ENCODE results near the gene CCNL1. TPM values are rescaled to one million over a fixed set of nuclear protein-coding genes. Genes with fewer than 3 reads are reported as not detected.

Gene CCNL1
- total RNA-seq, 5 donors from 2014 or later (not counting 1 experiment from before 2014, with no cell fraction given) = 271 to 1,140 (median 276) TPM

GRCh38 chr3:157127268-157127667 lies 32.7 kb downstream of the CCNL1 start:
- ATAC-seq (replicated peaks in 1 of 4) = no peak
- no peaks in the 10 kb centered on the region for H3K27me3 Mint-ChIP-seq
- no peaks in the 10 kb centered on the region for H3K9me3 Mint-ChIP-seq
- Histone ChIP-seq H3K36me3 (ENCODE audit: control insufficient read depth in 2 of 2, extremely low read depth in 1 of 2, insufficient read depth in 1 of 2, low read length in 1 of 2) (no peaks in the 10 kb centered on the region), H3K9me3 (no peaks in the 10 kb centered on the region), H3K4me3 (ENCODE audit: control insufficient read depth in 1 of 2, extremely low read depth in 1 of 2, low read length in 1 of 2) (no peak overlapping the region), H3K4me1 (ENCODE audit: control insufficient read depth in 1 of 2, extremely low read depth in 1 of 2, insufficient read depth in 2 of 2, low read length in 2 of 2) (peaks cover 23 to 45% of the 10 kb centered on the region in 2 experiments), H3K27ac (ENCODE audit: low read length) (no peak overlapping the region), H3K27me3 (replicated peaks in 1 of 2; ENCODE audit: control insufficient read depth in 2 of 2, extremely low read depth in 1 of 2, insufficient read depth in 2 of 2, low read length in 1 of 2) (no peaks in the 10 kb centered on the region)
- no peak overlapping the region for H3K4me3 Mint-ChIP-seq
- ChIA-PET CTCF (interaction anchor here (1.2 to 2.9 kb wide), 5 partner anchors 10 to 45 kb away, joined by 4 to 13 read pairs (median 7); no protein-coding TSS in a partner anchor), POLR2A (interaction anchor here in 1 of 2 donors (0.5 kb wide), 1 partner anchor 602 kb away, joined by 4 read pairs; no protein-coding TSS in a partner anchor)
- 96% methylated on average over 3 of the region's 5 CpGs for WGBS (ENCODE audit: insufficient coverage)
- no peak for DNase-seq
- H3K27ac Mint-ChIP-seq = peak overlapping the region; percentile 96 to 98
- peaks cover 49 to 58% (median 57%) of the 10 kb centered on the region in 3 donors for H3K4me1 Mint-ChIP-seq
- no peaks in the 10 kb centered on the region for H3K36me3 Mint-ChIP-seq

GRCh38 chr3:157126365-157126764 lies 33.6 kb downstream of the CCNL1 start:
- H3K9me3 ChIP-seq = no peaks in the 10 kb centered on the region
- H3K4me1 Mint-ChIP-seq = peaks cover 40 to 51% (median 49%) of the 10 kb centered on the region in 3 donors
- peaks cover 23 to 36% of the 10 kb centered on the region in 2 experiments for H3K4me1 ChIP-seq (ENCODE audit: control insufficient read depth in 1 of 2, extremely low read depth in 1 of 2, insufficient read depth in 2 of 2, low read length in 2 of 2)

GRCh38 chr3:157125101-157125500 lies 34.8 kb downstream of the CCNL1 start:
- no peaks in the 10 kb centered on the region for H3K36me3 Mint-ChIP-seq
- Histone ChIP-seq H3K36me3 (ENCODE audit: control insufficient read depth in 2 of 2, extremely low read depth in 1 of 2, insufficient read depth in 1 of 2, low read length in 1 of 2) (no peaks in the 10 kb centered on the region), H3K4me3 (ENCODE audit: control insufficient read depth in 1 of 2, extremely low read depth in 1 of 2, low read length in 1 of 2) (no peak overlapping the region), H3K27me3 (replicated peaks in 1 of 2; ENCODE audit: control insufficient read depth in 2 of 2, extremely low read depth in 1 of 2, insufficient read depth in 2 of 2, low read length in 1 of 2) (no peaks in the 10 kb centered on the region), H3K27ac (ENCODE audit: low read length) (no peak overlapping the region), H3K9me3 (no peaks in the 10 kb centered on the region), H3K4me1 (ENCODE audit: control insufficient read depth in 1 of 2, extremely low read depth in 1 of 2, insufficient read depth in 2 of 2, low read length in 2 of 2) (peaks cover 14 to 26% of the 10 kb centered on the region in 2 experiments)
- no peak overlapping the region for H3K4me3 Mint-ChIP-seq
- CTCF ChIA-PET = interaction anchor here in 1 of 2 donors (2.7 kb wide), 1 partner anchor 12 kb away, joined by 11 read pairs; no protein-coding TSS in a partner anchor
- no peaks in the 10 kb centered on the region for H3K9me3 Mint-ChIP-seq
- H3K27ac Mint-ChIP-seq = peak overlapping the region in 1 of 2 donors; percentile 53
- POLR2A ChIA-PET = no interaction called here
- no peak for DNase-seq
- peaks cover 29 to 40% (median 38%) of the 10 kb centered on the region in 3 donors for H3K4me1 Mint-ChIP-seq
- no peaks in the 10 kb centered on the region for H3K27me3 Mint-ChIP-seq
- ATAC-seq (replicated peaks in 1 of 4) = no peak

More at GRCh38 chr3:157126365-157126764, 33.6 kb downstream of the CCNL1 start:
- H3K27me3 Mint-ChIP-seq = no peaks in the 10 kb centered on the region
- CTCF ChIA-PET = interaction anchor here (0.5 to 2.9 kb wide), 7 partner anchors 11 to 55 kb away, joined by 3 to 13 read pairs (median 5); no protein-coding TSS in a partner anchor
- POLR2A ChIA-PET = no interaction called here
- no peaks in the 10 kb centered on the region for H3K36me3 Mint-ChIP-seq
- no peak for ATAC-seq (replicated peaks in 1 of 4)
- H3K9me3 Mint-ChIP-seq = no peaks in the 10 kb centered on the region
- no CpG with 5 or more reads among the region's 1 CpG for WGBS (ENCODE audit: insufficient coverage)
- peak overlapping the region; percentile 96 to 98 for H3K27ac Mint-ChIP-seq
- Histone ChIP-seq H3K27me3 (replicated peaks in 1 of 2; ENCODE audit: control insufficient read depth in 2 of 2, extremely low read depth in 1 of 2, insufficient read depth in 2 of 2, low read length in 1 of 2) (no peaks in the 10 kb centered on the region), H3K27ac (ENCODE audit: low read length) (no peak overlapping the region), H3K4me3 (ENCODE audit: control insufficient read depth in 1 of 2, extremely low read depth in 1 of 2, low read length in 1 of 2) (no peak overlapping the region), H3K36me3 (ENCODE audit: control insufficient read depth in 2 of 2, extremely low read depth in 1 of 2, insufficient read depth in 1 of 2, low read length in 1 of 2) (no peaks in the 10 kb centered on the region)
- no peak overlapping the region for H3K4me3 Mint-ChIP-seq
- no peak for DNase-seq

- Mint-ChIP-seq H3K4me1 (peaks cover 24 to 33% (median 32%) of the 10 kb centered on the region in 3 donors), H3K27me3 (no peaks in the 10 kb centered on the region), H3K4me3 (no peak overlapping the region), H3K27ac (no peak overlapping the region), H3K36me3 (peaks cover 3% of the 10 kb centered on the region), H3K9me3 (no peaks in the 10 kb centered on the region)
- H3K9me3 ChIP-seq = no peaks in the 10 kb centered on the region
- no peak overlapping the region for H3K4me3 ChIP-seq (ENCODE audit: control insufficient read depth in 1 of 2, extremely low read depth in 1 of 2, low read length in 1 of 2)
- H3K27ac ChIP-seq (ENCODE audit: low read length) = no peak overlapping the region
- no peaks in the 10 kb centered on the region for H3K27me3 ChIP-seq (replicated peaks in 1 of 2; ENCODE audit: control insufficient read depth in 2 of 2, extremely low read depth in 1 of 2, insufficient read depth in 2 of 2, low read length in 1 of 2)
- ATAC-seq (replicated peaks in 1 of 4) (no peak), DNase-seq (no peak)
- POLR2A ChIA-PET = interaction anchor here in 1 of 2 donors (0.5 kb wide), 1 partner anchor 26 kb away, joined by 6 read pairs; no protein-coding TSS in a partner anchor
- peaks cover 3 to 16% of the 10 kb centered on the region in 2 experiments for H3K4me1 ChIP-seq (ENCODE audit: control insufficient read depth in 1 of 2, extremely low read depth in 1 of 2, insufficient read depth in 2 of 2, low read length in 2 of 2)
- H3K36me3 ChIP-seq (ENCODE audit: control insufficient read depth in 2 of 2, extremely low read depth in 1 of 2, insufficient read depth in 1 of 2, low read length in 1 of 2) = no peaks in the 10 kb centered on the region
- CTCF ChIA-PET = interaction anchor here in 1 of 2 donors (1.5 kb wide), 1 partner anchor 13 kb away, joined by 5 read pairs; no protein-coding TSS in a partner anchor
Measured at GRCh38 chr3:157123621-157124020, 36.3 kb downstream of the CCNL1 start.

- no peaks in the 10 kb centered on the region for H3K9me3 Mint-ChIP-seq
- ATAC-seq (replicated peaks in 1 of 4) (no peak), DNase-seq (no peak)
- H3K4me1 ChIP-seq (ENCODE audit: control insufficient read depth in 1 of 2, extremely low read depth in 1 of 2, insufficient read depth in 2 of 2, low read length in 2 of 2) = peaks cover 0 to 9% of the 10 kb centered on the region in 2 experiments
- peaks cover 3% of the 10 kb centered on the region for H3K36me3 Mint-ChIP-seq
- H3K27ac ChIP-seq (ENCODE audit: low read length) = no peak overlapping the region
- H3K27me3 ChIP-seq (replicated peaks in 1 of 2; ENCODE audit: control insufficient read depth in 2 of 2, extremely low read depth in 1 of 2, insufficient read depth in 2 of 2, low read length in 1 of 2) = no peaks in the 10 kb centered on the region
- H3K27ac Mint-ChIP-seq = no peak overlapping the region
- no peaks in the 10 kb centered on the region for H3K27me3 Mint-ChIP-seq
- ChIA-PET POLR2A (interaction anchor here in 1 of 2 donors (0.5 to 0.8 kb wide), 3 partner anchors 25 to 138 kb away, joined by 4 to 6 read pairs (median 4); no protein-coding TSS in a partner anchor), CTCF (interaction anchor here (0.5 to 2.4 kb wide), 6 partner anchors 8 to 286 kb away, joined by 3 to 7 read pairs (median 4); no protein-coding TSS in a partner anchor)
- H3K4me1 Mint-ChIP-seq = peaks cover 17 to 26% (median 25%) of the 10 kb centered on the region in 3 donors
- no peaks in the 10 kb centered on the region for H3K36me3 ChIP-seq (ENCODE audit: control insufficient read depth in 2 of 2, extremely low read depth in 1 of 2, insufficient read depth in 1 of 2, low read length in 1 of 2)
- no peak overlapping the region for H3K4me3 ChIP-seq (ENCODE audit: control insufficient read depth in 1 of 2, extremely low read depth in 1 of 2, low read length in 1 of 2)
- WGBS (ENCODE audit: insufficient coverage) = 94% methylated on average over 2 of the region's 3 CpGs
- no peak overlapping the region for H3K4me3 Mint-ChIP-seq
- H3K9me3 ChIP-seq = no peaks in the 10 kb centered on the region
Measured at GRCh38 chr3:157122832-157123427, 37.0 kb downstream of the CCNL1 start.

GRCh38 chr3:157122116-157122515 lies 37.8 kb downstream of the CCNL1 start:
- Histone ChIP-seq H3K9me3 (no peaks in the 10 kb centered on the region), H3K27me3 (replicated peaks in 1 of 2; ENCODE audit: control insufficient read depth in 2 of 2, extremely low read depth in 1 of 2, insufficient read depth in 2 of 2, low read length in 1 of 2) (no peaks in the 10 kb centered on the region), H3K36me3 (ENCODE audit: control insufficient read depth in 2 of 2, extremely low read depth in 1 of 2, insufficient read depth in 1 of 2, low read length in 1 of 2) (no peaks in the 10 kb centered on the region), H3K4me1 (ENCODE audit: control insufficient read depth in 1 of 2, extremely low read depth in 1 of 2, insufficient read depth in 2 of 2, low read length in 2 of 2) (peaks cover 0 to 7% of the 10 kb centered on the region in 2 experiments), H3K4me3 (ENCODE audit: control insufficient read depth in 1 of 2, extremely low read depth in 1 of 2, low read length in 1 of 2) (no peak overlapping the region), H3K27ac (ENCODE audit: low read length) (no peak overlapping the region)
- ChIA-PET POLR2A (interaction anchor here in 1 of 2 donors (0.8 kb wide), 1 partner anchor 54 kb away, joined by 4 read pairs; no protein-coding TSS in a partner anchor), CTCF (interaction anchor here (0.7 to 2.4 kb wide), 5 partner anchors 9 to 41 kb away, joined by 3 to 7 read pairs (median 4); no protein-coding TSS in a partner anchor)
- Mint-ChIP-seq H3K4me3 (no peak overlapping the region), H3K36me3 (peaks cover 3% of the 10 kb centered on the region), H3K27ac (no peak overlapping the region), H3K27me3 (no peaks in the 10 kb centered on the region), H3K9me3 (no peaks in the 10 kb centered on the region), H3K4me1 (peaks cover 9 to 18% (median 17%) of the 10 kb centered on the region in 3 donors)
- DNase-seq (no peak), ATAC-seq (replicated peaks in 1 of 4) (no peak)
- WGBS (ENCODE audit: insufficient coverage) = 33% methylated on average over 2 of the region's 2 CpGs
